GM21786 (cell line): ENCODE measurements around the gene EDC3.

Source experiments
- ATAC-seq: cut with Tn5 transposase; IDR thresholded peaks from one replicate; pipeline ENCODE4 v1.9.1; 2021; ENCODE audit not compliant: unreplicated experiment

Gene EDC3

DNA sequence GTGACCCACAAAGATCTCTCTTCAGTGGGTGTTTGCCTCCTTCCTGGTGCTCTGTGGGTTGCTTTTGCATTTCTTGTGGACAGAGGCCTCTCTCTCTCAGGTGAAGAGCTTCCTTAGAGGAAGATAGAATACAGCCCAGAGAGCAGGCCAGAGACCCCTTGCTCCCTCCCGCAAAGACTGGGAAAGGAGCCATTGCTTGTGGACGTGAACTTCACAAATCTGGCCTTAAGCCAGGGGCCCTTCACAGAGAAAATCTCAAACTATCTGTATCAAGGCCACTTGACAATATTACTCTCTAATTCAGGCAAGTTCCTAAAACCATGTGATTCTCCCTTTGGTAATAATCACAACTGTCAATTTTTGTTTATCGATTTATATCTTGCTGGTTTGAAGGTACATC lies 110.6 kb downstream of the EDC3 start:
- ATAC-seq: no peak

DNA sequence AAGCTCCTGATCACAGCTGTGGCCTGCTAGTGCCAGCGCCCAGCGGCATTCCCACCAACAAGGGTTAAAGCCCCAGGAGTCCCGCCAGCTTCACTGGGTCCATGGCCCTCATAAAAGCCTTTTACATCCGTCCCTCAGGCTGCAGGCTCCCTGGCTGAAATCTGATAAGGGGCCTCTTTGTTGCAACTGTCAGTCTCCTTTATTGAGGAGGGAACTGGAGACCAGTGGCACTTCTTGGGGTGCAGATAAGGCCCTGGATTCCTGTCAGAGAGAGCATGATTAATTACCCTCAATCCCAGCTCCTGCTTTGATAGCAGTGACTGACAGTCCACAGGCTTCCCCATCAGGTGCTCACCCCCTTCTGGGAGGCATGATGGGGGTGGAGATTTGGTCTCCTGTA lies 111.0 kb downstream of the EDC3 start:
- ATAC-seq: no peak

DNA sequence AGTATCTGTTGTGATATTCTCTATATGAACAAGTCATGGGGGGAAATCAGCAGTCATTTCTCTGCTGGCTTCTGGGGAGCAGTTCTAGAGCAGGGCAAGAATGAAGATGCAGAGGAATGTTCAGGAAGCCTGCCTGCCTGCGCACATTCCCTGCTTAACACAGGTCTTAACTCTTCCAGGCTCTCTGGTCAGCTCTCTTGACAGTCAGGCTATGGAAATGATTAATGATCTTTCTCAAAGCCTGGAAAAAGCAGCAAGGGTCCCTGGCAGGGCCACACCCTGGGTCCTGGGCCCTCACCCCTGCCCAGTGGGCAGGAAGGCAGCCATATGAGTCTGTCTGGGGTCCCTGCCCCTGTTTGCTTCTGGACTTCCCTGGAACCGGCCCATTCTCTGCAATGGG lies 111.6 kb downstream of the EDC3 start:
- no peak for ATAC-seq
